ENCODE measurements around the gene MBOAT2. TPM values are rescaled to one million over a fixed set of nuclear protein-coding genes. Genes with fewer than 3 reads are reported as not detected.

The MBOAT2 gene
- total and polyA plus RNA-seq, 4 donors, result 75.1 to 116 (median 85.5) TPM

DNA sequence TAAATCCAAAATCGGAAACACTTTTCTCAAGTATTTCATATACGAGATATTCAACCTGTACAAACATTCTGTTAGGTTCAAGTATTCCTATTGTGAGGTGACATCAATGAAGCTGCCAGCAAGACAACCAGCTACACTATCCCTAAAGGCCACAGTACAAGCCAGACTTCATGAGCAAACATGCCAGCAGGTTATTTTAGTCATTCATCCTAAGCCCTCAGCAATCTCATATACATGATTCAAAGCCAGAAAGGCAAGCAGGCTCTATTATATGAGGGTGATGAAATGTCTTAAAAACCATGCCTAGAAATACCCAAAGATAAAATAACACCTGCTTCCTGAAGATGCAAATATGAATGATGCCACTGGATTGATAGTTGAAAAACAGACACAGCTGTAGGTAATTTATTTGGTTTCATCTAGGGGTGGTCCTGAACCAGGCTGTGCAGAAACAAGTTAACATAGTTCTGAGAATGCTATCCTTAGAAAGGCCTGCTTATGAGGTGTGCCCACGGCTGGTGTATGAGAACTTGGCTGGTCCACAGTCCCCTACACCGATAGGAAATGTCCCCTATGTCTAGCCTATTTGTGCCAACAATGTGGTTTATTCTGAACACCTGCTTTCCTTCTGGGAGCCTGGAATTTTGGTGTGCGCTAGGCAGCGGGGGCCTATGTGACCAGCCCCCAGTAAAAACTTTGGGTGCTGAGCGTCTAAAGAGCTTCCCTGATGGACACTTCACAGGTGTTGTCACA, 117.9 kb downstream of the MBOAT2 start:
- DNase-seq (ENCODE audit: low read depth in 4 of 6, low spot score in 6 of 6), result no peak
- Histone ChIP-seq H3K9me3 (ENCODE audit: control insufficient read depth, insufficient read depth, low read length) (no peaks in the 10 kb centered on the region), H3K27ac (ENCODE audit: low read depth, low read length) (no peak overlapping the region), H3K36me3 (ENCODE audit: control insufficient read depth, insufficient read depth, low read length) (peaks cover under 1% of the 10 kb centered on the region), H3K4me3 (ENCODE audit: low read depth, low read length) (no peak overlapping the region), H3K4me1 (ENCODE audit: control insufficient read depth, insufficient read depth, low read length) (peaks cover 3% of the 10 kb centered on the region), H3K27me3 (ENCODE audit: control insufficient read depth, insufficient read depth, low read length) (no peaks in the 10 kb centered on the region)
- 91% methylated on average over 5 of the region's 7 CpGs for WGBS (ENCODE audit: insufficient coverage)

DNA sequence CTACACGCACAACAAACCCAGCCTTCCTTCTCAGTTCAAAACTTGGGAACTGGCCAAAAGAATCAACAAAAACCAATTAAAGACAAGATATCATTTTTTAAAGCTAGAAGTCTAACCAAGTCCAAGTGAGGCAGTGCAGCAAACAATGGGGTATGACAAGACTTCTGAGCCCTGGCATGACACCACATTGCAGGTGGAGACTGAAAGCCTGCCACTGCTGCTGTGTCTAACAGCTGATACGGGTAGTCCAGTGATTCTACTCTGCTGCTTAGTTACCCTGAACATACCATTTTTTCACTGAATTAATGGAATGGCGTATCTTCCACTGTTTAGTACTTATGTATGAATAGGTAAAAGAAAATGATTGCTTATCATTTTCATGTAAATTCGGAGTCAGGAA, 118.7 kb downstream of the MBOAT2 start:
- H3K4me3 ChIP-seq (ENCODE audit: low read depth, low read length), result no peak overlapping the region
- no peak for DNase-seq (ENCODE audit: low read depth in 4 of 6, low spot score in 6 of 6)
- WGBS (ENCODE audit: insufficient coverage), result no CpG with 5 or more reads among the region's 4 CpGs
- no peak overlapping the region for H3K27ac ChIP-seq (ENCODE audit: low read depth, low read length)
- H3K27me3 ChIP-seq (ENCODE audit: control insufficient read depth, insufficient read depth, low read length), result no peaks in the 10 kb centered on the region
- peaks cover 3% of the 10 kb centered on the region for H3K4me1 ChIP-seq (ENCODE audit: control insufficient read depth, insufficient read depth, low read length)
- no peaks in the 10 kb centered on the region for H3K9me3 ChIP-seq (ENCODE audit: control insufficient read depth, insufficient read depth, low read length)
- H3K36me3 ChIP-seq (ENCODE audit: control insufficient read depth, insufficient read depth, low read length), result peaks cover 6% of the 10 kb centered on the region

DNA sequence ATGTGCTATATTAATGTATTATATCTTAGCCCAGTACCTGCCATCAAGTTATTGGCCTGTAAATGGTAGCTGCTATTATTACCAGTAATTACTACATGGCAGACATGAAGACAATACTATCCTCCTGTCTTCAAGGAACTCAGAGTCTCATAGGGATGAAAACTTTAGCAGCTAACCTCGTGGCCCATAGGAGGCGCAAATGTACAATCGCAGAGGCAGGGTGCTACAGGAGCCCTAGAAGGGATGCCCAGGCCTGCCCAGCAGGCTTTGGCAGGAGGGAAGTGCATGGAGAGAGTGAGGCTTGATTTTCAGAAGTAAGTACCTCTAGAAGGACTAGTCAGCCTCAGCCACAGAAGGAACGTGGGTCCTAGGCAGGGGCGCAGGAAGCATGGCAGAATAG, 121.4 kb downstream of the MBOAT2 start:
- Histone ChIP-seq H3K4me1 (ENCODE audit: control insufficient read depth, insufficient read depth, low read length) (peaks cover 3% of the 10 kb centered on the region), H3K27ac (ENCODE audit: low read depth, low read length) (no peak overlapping the region), H3K9me3 (ENCODE audit: control insufficient read depth, insufficient read depth, low read length) (no peaks in the 10 kb centered on the region), H3K27me3 (ENCODE audit: control insufficient read depth, insufficient read depth, low read length) (no peaks in the 10 kb centered on the region), H3K4me3 (ENCODE audit: low read depth, low read length) (no peak overlapping the region), H3K36me3 (ENCODE audit: control insufficient read depth, insufficient read depth, low read length) (peaks cover 11% of the 10 kb centered on the region)
- peak in 1 of 6 donors; percentile 9 for DNase-seq (ENCODE audit: low read depth in 4 of 6, low spot score in 6 of 6)
- 60% methylated on average over 5 of the region's 5 CpGs for WGBS (ENCODE audit: insufficient coverage)

- 44% methylated on average over 3 of the region's 4 CpGs for WGBS (ENCODE audit: insufficient coverage)
- Histone ChIP-seq H3K4me1 (ENCODE audit: control insufficient read depth, insufficient read depth, low read length) (peaks cover 3% of the 10 kb centered on the region), H3K9me3 (ENCODE audit: control insufficient read depth, insufficient read depth, low read length) (no peaks in the 10 kb centered on the region), H3K27me3 (ENCODE audit: control insufficient read depth, insufficient read depth, low read length) (no peaks in the 10 kb centered on the region), H3K27ac (ENCODE audit: low read depth, low read length) (no peak overlapping the region), H3K36me3 (ENCODE audit: control insufficient read depth, insufficient read depth, low read length) (peaks cover 14% of the 10 kb centered on the region), H3K4me3 (ENCODE audit: low read depth, low read length) (no peak overlapping the region)
- no peak for DNase-seq (ENCODE audit: low read depth in 4 of 6, low spot score in 6 of 6)
These were observed 125.6 kb downstream of the MBOAT2 start for GRCh38 chr2:8877894-8878293.

DNA sequence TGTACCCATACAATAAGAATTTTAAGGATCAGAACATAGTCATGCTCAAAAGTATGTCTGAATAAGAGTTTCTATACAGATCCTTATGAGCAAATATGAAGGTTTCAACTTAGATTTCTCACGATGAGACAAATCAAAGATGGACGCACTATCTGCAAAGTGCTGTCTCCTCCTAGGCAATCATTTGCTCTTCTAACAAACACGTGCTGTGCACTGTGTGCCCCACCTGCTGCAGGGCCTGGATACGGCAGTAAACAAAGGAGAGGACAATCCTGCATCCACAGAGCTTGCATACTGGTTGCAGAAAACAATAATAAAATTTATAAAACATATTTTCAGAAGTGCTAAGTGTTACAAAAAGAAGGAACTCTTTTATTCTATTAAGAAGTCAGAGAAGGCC, 126.2 kb downstream of the MBOAT2 start:
- Histone ChIP-seq H3K9me3 (ENCODE audit: control insufficient read depth, insufficient read depth, low read length) (no peaks in the 10 kb centered on the region), H3K27ac (ENCODE audit: low read depth, low read length) (no peak overlapping the region), H3K4me1 (ENCODE audit: control insufficient read depth, insufficient read depth, low read length) (peaks cover 3% of the 10 kb centered on the region), H3K36me3 (ENCODE audit: control insufficient read depth, insufficient read depth, low read length) (peaks cover 14% of the 10 kb centered on the region), H3K4me3 (ENCODE audit: low read depth, low read length) (no peak overlapping the region), H3K27me3 (ENCODE audit: control insufficient read depth, insufficient read depth, low read length) (no peaks in the 10 kb centered on the region)
- no peak for DNase-seq (ENCODE audit: low read depth in 4 of 6, low spot score in 6 of 6)
- WGBS (ENCODE audit: insufficient coverage), result 68% methylated on average over 3 of the region's 4 CpGs

DNA sequence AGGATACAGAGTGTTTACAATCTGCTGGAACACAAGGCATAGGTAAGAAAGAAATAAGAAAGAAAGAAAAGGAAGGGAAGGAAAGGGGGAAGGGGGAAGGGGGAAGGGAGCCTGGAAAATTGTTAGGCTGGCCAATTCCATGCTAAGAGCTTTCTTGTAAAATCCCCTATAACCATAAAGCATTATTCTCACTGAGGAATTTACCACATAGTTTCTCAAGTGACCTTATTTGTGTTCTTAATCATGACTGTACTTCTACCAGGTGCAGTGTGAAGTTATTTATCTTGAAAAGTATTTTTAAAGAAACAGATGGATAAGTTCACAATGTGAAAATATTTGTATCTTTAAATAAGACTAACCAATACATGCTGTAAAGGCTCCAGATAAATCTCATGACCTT, 126.9 kb downstream of the MBOAT2 start:
- Histone ChIP-seq H3K27me3 (ENCODE audit: control insufficient read depth, insufficient read depth, low read length) (no peaks in the 10 kb centered on the region), H3K4me1 (ENCODE audit: control insufficient read depth, insufficient read depth, low read length) (peaks cover 3% of the 10 kb centered on the region), H3K9me3 (ENCODE audit: control insufficient read depth, insufficient read depth, low read length) (no peaks in the 10 kb centered on the region), H3K27ac (ENCODE audit: low read depth, low read length) (no peak overlapping the region), H3K4me3 (ENCODE audit: low read depth, low read length) (no peak overlapping the region), H3K36me3 (ENCODE audit: control insufficient read depth, insufficient read depth, low read length) (peaks cover 14% of the 10 kb centered on the region)
- no peak for DNase-seq (ENCODE audit: low read depth in 4 of 6, low spot score in 6 of 6)

GRCh38 chr2:8872821-8873432, 130.6 kb downstream of the MBOAT2 start:
- H3K27me3 ChIP-seq (ENCODE audit: control insufficient read depth, insufficient read depth, low read length), result no peaks in the 10 kb centered on the region
- no peaks in the 10 kb centered on the region for H3K4me1 ChIP-seq (ENCODE audit: control insufficient read depth, insufficient read depth, low read length)
- no peaks in the 10 kb centered on the region for H3K9me3 ChIP-seq (ENCODE audit: control insufficient read depth, insufficient read depth, low read length)
- WGBS (ENCODE audit: insufficient coverage), result 72% methylated on average over 5 of the region's 11 CpGs
- no peak overlapping the region for H3K27ac ChIP-seq (ENCODE audit: low read depth, low read length)
- H3K4me3 ChIP-seq (ENCODE audit: low read depth, low read length), result no peak overlapping the region
- peaks cover 7% of the 10 kb centered on the region for H3K36me3 ChIP-seq (ENCODE audit: control insufficient read depth, insufficient read depth, low read length)
- DNase-seq (ENCODE audit: low read depth in 4 of 6, low spot score in 6 of 6), result peak; percentile 13 to 90 (median 38)

DNA sequence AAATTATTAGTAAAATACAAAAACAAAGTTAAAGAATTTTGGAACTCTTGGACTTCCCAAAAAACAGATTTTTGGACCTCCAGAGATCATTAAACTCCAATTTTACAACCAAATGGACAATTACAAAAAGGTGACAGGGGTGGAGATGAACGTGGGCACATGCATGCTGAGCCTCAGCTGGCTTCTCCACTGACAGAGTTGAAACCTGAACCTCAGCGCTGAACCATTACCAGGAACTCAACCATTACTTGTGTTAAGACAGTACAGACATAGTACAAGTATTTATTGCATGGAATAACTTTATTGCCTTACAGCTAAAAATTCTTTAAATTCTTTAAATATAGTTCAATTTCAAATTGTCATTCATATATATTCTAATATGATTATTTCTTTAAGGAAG, 133.0 kb downstream of the MBOAT2 start:
- 33% methylated on average over 1 of the region's 2 CpGs for WGBS (ENCODE audit: insufficient coverage)
- H3K4me1 ChIP-seq (ENCODE audit: control insufficient read depth, insufficient read depth, low read length), result no peaks in the 10 kb centered on the region
- H3K27me3 ChIP-seq (ENCODE audit: control insufficient read depth, insufficient read depth, low read length), result no peaks in the 10 kb centered on the region
- no peak overlapping the region for H3K4me3 ChIP-seq (ENCODE audit: low read depth, low read length)
- H3K9me3 ChIP-seq (ENCODE audit: control insufficient read depth, insufficient read depth, low read length), result no peaks in the 10 kb centered on the region
- H3K27ac ChIP-seq (ENCODE audit: low read depth, low read length), result no peak overlapping the region
- DNase-seq (ENCODE audit: low read depth in 4 of 6, low spot score in 6 of 6), result no peak
- H3K36me3 ChIP-seq (ENCODE audit: control insufficient read depth, insufficient read depth, low read length), result peaks cover 6% of the 10 kb centered on the region

DNA sequence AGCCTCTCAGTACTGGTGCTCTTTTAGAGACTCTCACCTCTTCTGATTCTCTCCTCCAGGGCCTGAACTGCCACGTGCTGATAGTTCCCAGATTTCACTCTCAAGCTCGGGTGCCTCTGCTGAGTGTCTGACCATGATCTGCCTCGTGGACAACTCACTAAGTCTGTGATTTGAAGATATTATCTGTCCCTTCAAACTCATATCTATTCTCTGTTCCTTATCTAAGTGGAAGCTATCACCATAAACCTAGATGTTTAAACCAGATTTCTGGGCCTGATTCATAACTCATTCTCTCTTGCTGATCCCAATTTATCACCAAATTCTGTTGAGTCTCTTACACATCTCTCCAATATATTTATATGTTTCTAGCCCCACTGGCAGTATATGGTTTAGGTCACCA, 136.1 kb downstream of the MBOAT2 start:
- DNase-seq (ENCODE audit: low read depth in 4 of 6, low spot score in 6 of 6), result no peak
- Histone ChIP-seq H3K36me3 (ENCODE audit: control insufficient read depth, insufficient read depth, low read length) (peaks cover 10% of the 10 kb centered on the region), H3K27me3 (ENCODE audit: control insufficient read depth, insufficient read depth, low read length) (no peaks in the 10 kb centered on the region), H3K4me3 (ENCODE audit: low read depth, low read length) (no peak overlapping the region), H3K27ac (ENCODE audit: low read depth, low read length) (no peak overlapping the region), H3K4me1 (ENCODE audit: control insufficient read depth, insufficient read depth, low read length) (no peaks in the 10 kb centered on the region), H3K9me3 (ENCODE audit: control insufficient read depth, insufficient read depth, low read length) (no peaks in the 10 kb centered on the region)
- 90% methylated on average over 3 of the region's 3 CpGs for WGBS (ENCODE audit: insufficient coverage)

GRCh38 chr2:8863331-8863953, 140.0 kb downstream of the MBOAT2 start:
- DNase-seq (ENCODE audit: low read depth in 4 of 6, low spot score in 6 of 6), result no peak
- 91% methylated on average over 6 of the region's 10 CpGs for WGBS (ENCODE audit: insufficient coverage)

More at GRCh38 chr2:8863331-8863953, 140.0 kb downstream of the MBOAT2 start:
- H3K27me3 ChIP-seq (ENCODE audit: control insufficient read depth, insufficient read depth, low read length), result no peaks in the 10 kb centered on the region
- no peak overlapping the region for H3K27ac ChIP-seq (ENCODE audit: low read depth, low read length)
- no peaks in the 10 kb centered on the region for H3K4me1 ChIP-seq (ENCODE audit: control insufficient read depth, insufficient read depth, low read length)
- H3K4me3 ChIP-seq (ENCODE audit: low read depth, low read length), result no peak overlapping the region
- H3K9me3 ChIP-seq (ENCODE audit: control insufficient read depth, insufficient read depth, low read length), result no peaks in the 10 kb centered on the region
- H3K36me3 ChIP-seq (ENCODE audit: control insufficient read depth, insufficient read depth, low read length), result peaks cover 10% of the 10 kb centered on the region

Data from spinal cord (tissue), 10 donors.